Measurements from ENCODE around the gene TMPRSS4.

The TMPRSS4 gene, protein sequence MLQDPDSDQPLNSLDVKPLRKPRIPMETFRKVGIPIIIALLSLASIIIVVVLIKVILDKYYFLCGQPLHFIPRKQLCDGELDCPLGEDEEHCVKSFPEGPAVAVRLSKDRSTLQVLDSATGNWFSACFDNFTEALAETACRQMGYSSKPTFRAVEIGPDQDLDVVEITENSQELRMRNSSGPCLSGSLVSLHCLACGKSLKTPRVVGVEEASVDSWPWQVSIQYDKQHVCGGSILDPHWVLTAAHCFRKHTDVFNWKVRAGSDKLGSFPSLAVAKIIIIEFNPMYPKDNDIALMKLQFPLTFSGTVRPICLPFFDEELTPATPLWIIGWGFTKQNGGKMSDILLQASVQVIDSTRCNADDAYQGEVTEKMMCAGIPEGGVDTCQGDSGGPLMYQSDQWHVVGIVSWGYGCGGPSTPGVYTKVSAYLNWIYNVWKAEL

DNA sequence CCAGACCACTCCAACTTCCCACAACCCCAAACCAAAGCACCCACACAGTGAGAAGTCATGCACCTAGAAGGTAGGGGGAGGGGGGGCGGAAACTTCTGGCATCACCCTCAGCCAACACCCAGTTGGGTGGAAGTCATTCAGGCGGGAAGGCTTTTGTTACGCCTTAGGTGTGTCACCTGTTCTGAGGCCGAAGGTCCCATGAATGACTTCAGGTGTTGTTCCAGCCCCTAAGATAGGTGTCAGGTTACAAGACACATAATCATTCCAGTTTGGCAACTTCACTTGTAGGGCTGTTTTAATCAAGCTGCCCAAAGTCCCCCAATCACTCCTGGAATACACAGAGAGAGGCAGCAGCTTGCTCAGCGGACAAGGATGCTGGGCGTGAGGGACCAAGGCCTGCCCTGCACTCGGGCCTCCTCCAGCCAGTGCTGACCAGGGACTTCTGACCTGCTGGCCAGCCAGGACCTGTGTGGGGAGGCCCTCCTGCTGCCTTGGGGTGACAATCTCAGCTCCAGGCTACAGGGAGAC is at the start of gene TMPRSS4:
TMPRSS4 (plus strand) TSS at position 325 of the 528 bp plus-strand sequence. CDS start 225 bp downstream, outside the sequence.
- no peak for DNase-seq

DNA sequence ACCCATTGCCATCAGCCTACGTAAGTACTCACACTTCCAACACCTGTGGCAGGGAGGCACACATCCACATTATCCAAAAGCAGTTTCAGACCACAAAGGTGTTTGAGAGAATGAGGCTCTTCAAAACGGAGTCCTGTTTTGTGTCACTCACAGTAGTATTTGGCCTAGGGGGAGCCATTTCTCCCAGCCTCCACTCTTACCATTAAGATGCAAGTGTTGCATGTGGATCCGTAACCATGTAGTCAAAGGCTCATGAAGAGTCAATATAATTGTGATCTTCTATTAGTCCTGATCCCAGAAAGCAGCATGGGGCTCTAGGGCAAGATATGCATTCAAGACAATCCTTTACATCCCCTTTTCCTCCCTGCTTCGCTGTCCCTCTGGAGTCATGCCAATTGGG is 49.2 kb upstream of the TMPRSS4 start:
- no peak for DNase-seq

DNA sequence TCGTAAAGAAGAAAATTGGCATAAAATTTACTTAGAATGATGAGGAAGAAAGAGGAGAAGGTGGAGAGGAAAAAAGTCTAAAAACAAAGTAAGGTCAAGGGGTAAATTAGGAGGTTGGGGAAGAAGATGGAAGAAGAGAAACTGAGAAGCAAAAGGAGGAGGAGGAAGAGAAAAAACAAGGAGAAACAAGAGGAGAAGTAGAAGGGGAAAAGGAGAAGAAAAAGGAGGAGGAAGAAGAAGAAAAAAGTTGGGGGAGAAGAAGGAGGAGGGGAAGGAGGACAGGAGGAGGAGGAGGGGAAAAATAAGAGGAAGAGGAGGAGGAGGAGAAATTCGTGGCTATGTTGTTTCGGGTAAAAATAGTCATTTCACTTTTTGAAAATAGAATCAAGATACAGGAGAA is 48.3 kb upstream of the TMPRSS4 start:
- no peak for DNase-seq

DNA sequence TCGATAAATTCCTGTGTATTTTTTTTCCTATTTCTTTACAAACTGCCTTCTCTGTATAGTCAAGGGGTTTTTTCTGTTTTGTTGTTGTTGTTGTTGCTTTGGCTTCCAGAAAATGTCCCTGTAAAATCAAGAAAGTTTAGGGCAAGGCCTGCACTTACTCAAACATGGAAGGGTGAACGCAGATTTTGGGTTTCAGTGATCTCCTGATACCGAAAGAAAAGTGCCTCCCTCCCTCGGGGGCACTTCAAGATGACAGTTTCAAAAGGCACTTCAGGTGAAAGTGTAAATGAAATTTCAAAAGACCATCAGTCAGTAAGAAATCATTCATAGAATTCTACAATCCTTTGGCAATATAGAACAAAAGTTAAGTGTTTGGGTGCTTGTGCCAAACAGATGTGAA is 43.4 kb upstream of the TMPRSS4 start:
- no peak for DNase-seq

DNA sequence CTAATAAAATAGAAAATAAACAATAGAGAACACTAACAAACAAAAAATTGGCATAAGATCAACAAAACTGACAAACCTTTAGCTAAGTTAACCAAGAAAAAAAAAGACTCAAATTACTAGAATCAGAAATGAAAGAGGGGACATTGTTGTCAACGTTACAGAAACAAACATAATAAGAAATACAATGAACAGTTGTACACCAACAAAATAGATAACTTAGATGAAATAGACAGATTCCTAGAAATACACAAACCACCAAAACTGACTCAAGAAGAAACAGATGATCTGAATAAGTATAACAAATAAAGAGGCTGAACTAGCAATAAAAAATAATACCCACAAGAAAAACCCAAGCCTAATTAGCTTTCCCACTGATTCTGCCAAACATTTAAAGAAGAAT is 34.7 kb upstream of the TMPRSS4 start:
- DNase-seq, result no peak

DNA sequence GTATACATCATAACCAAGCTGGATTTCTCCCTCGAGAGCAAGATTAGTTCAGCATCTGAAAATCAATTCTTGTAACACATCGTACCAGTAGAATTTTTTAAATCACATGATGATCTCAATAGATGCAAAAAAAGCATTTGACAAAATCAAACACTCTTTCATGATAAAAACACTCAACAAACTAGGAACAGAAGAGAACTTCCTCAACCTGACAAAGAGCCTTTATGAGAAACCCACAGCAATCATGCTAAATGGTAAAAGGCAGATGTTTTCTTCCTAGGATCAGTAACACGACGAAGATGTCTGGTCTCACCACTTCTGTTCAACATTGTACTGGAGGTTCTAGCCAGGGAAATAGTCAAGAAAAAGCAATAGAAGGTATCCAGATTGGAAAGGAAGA is 34.1 kb upstream of the TMPRSS4 start:
- DNase-seq, result peak in 3 of 6 experiments; percentile 11 to 47 (median 34)

DNA sequence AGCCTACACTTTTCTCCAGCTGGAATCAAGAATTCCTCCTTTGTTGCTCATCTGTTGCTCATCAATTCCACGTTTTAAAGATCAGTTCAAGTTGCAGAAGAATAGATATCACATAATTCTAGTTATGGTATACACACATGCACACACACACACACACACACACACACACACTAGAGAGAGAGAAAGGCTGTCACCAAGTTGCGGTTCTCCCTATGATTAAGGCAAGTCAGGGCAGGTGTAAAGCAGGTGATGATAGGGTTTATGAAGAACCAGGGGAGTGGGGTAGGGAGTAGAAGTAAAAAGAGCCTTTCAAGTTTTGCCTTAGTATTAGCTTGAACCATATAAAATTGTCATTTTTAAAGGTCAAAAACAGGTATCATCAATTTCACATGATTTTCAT is 31.7 kb upstream of the TMPRSS4 start:
- no peak for DNase-seq

DNA sequence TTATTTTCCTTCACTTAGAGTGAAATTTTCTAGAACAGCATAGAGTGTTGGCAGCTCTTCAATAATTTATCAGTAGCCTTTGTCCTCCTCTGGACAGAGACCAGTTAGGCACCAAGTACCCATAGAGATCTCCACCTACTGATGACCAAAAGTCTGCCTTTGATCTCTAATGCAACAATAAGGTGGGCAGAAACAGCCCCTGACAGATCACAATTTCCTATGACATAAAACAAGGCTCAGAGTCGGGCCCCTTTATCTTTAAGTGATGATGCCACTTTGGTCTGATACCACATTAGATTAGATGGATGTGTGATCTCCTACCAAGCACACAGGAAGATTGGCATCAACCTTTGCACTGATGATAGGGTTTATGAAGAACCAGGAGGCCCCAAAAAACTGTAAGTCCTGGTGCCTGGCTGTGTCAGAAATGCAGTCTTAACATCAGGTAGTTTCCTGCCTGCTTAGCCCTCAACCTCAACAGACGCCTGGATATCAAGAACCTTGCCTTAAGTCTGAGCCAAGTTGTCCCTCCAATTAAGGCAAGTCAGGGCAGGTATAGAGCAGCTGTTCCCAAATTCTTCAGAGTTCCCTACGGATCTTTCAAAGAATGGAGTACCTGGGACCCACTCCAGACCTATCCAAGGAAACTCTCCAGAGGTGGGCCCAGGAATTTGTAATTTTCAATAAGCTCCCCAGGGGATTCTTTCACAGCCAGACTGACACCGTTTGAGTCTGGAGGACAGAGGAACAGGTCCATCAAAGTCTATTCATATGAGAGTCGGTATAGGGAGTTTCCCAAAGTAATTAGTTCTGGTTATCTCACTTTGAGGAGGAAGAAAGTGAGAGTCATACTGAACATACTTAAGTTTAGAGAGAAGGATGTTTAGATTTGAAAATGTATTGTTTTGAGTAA is 30.6 kb upstream of the TMPRSS4 start:
- peak in 5 of 6 experiments; percentile 8 to 64 (median 43) for DNase-seq

DNA sequence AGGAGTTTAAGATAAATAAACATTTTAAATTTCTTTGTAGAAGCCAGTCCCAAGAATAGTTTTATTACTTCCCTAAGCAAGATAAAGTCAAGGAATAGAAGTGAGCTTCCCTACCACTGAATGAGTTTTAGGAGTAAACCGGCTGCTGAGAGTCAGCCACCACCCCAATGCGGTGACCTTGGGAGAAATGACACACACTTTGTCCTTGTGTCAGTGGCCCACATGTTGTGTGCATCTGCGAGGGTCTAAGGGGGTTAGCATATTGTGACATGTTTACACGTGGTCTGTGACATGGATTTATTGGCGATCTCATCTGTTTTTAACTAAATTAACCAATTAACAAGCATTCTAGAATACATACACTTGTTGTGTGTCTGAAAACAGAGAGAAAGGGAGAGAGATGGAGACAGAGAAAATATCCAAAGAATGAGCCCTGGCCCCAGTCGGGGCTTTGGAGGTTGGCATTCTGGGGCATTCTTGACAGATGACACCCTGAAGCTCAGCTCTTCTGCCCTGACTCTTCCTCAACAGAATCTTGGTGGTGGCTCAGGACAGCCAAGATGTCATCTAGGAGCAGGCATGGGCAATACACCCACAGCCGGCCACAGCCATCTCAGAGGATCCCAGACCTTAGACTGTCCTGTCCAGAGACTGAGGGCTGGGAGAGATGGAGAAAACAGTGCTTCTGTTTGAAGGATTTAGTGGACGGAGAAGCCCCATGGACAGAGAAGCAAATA is 29.7 kb upstream of the TMPRSS4 start:
- no peak for DNase-seq

DNA sequence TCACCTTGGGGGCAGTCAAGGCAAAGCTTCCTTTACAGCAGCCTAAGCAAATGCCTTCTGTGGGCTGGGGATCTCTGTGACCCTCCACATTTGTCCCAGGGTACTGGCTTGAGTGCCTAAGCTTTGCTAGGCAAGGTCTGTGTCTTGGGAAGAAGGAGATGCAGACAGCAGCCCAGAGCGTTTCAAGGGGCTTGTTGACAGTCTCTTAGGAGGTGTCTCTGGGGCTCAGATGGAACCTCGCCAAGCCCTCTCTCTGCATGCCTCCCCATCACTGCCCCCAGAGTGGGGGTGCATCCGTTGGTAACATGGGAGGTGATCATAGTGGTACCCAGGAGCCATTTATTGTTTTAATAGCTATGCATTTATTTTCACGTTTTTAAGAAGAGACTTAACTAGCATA is 29.1 kb upstream of the TMPRSS4 start:
- DNase-seq, result no peak

DNA sequence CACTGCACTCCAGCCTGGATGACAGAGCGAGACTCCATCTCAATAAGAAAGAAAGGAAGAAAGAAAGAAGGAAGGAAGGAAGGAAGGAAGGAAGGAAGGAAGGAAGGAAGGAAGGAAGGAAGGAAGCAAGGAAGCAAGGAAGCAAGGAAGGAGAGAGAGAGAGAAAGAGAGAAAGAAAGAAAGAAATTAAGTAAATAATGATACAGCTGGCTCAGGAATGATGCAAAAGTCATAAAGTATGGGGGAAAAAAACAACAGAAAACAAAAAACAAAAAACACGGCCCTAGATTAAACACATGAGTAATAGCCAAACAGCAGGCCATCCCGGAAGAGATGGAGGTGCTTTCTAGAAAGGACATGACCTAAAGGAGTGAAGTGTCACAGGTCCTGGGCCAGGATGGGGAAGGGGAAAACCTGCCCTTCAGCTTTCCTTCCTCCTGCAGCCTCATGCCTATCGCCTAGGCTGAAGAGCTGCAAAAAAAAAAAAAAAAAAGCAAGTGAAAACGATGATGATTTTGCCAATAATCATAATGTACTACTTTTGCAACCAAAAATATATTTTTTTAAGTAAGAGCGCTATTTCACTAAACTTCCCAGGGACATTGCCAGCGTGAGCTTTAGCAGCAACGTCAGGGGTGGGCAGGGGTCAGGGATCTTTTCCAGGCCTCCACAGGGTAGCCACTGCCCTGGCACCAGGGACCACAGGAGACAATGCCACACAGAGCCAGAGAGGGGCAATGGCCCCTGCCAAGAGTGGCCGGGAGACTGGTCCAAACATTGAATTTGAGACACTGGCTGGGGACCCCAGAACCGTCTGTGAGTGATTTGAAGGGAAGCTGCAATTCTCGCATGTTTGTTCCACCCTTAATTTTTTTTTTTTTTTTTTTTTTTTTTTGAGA is 28.2 kb upstream of the TMPRSS4 start:
- DNase-seq, result no peak

DNA sequence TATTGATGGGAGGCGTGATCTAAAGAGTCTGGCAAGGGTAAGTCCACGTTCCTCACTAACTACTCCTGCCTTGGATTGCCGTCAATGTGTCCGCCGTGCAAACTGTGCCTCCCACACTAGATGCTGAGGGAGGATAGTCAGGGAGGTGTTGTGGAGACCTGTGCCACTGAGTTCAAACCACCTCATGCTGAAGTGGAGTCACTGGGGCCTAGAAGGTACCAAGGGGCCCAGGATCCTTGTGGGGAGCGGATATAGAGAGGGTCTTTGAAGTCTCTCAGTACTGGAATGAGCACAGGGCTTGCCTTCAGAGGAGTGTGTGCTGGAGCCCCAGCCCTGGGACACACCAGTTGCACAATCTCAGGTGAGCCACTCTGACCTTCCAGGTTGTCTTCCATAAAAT is 27.1 kb upstream of the TMPRSS4 start:
- no peak for DNase-seq

DNA sequence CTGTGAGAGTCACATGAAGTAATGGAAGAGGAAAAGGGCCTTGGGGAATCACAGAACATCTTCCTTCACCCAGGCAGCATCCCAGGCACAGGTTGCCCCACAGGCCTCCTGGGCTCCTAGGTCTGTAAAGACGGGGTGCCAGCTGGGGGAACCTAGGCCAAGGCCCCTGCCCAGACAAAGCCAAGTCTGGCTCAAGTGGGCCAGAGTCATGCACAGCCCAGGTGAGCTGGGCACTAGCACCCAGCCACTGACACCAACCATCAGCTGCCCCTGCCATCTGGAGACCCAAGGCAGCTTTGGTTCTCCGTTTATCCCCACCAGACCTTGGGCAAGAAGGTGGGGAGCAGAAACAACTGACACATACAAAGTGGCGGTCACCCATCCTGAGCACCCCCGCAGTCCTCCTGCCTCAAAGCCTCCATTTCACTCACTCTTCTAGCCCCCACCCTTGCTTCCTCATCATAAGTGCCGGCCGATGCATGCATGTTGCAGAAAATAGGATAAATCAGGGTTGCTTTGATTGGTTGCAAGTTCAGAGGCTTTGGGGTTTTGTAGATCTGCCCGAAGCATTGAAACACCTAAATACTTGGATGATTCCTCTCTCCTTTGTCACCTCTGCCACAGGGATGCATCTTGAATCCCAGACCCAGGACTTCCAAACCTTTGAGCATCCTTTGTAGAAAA is 26.5 kb upstream of the TMPRSS4 start:
- DNase-seq, result no peak

DNA sequence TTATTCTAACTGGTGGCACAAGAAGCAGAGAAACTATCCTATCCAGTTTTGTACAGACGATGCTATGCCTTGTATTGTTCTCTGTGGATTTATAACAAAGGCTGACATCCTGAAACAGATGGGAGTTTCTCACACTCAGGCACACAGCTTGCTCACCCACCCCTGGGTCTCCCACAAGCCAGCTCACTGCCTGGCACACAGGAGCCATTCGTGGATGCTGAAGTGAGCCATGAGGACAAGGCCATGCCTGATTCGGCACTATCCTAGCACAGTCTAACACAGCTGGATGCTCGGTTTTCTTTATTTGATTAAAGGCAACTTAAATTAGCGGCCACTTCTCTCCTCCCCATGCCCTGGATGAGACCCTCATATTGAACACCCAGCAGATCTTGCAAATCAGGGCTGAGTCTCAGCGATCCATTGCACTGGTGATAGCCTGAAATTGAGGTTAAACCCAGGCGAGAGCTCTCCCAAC is 25.7 kb upstream of the TMPRSS4 start:
- peak in 1 of 6 experiments; percentile 38 for DNase-seq

DNA sequence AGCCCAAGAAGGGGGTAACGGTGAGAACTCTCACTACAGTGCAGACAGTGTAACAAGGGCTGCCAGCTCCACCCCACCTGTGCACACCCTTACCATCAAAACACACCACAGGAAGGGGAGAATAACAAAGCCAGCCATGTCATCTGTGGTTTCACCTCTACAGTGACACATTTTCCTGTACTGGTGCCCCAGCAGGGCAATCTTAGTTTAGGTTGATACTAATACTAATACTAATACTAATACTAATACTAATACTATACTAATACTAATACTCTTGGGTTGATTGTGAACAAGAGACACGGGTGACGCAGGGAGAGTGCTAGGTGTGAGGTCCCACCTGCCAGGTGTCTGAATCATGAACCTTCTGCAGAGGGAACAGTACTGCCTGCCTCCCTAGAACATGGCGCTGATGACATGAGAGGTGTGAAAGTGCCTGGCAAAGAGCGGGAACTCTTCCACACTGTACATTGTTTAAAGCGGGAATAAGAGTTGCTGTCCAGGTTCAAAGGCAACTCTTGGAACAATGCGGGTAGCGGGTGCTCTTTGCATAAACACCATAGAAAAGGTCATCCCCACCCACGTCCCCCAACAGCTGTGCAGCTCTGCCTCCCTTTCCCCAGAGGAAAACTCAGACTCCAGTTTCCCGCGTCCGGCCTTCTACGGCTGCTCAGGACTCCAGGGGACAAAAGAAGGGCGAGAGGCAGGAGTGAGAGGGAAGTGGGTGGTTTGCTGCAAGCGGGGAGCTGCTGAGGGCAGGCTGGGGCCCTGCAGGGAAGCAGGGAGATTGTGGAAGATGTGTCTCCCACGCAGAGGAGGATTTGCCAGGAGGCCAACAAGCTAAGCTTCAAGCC is 25.0 kb upstream of the TMPRSS4 start:
- DNase-seq, result peak; percentile 50 to 89 (median 72)

DNA sequence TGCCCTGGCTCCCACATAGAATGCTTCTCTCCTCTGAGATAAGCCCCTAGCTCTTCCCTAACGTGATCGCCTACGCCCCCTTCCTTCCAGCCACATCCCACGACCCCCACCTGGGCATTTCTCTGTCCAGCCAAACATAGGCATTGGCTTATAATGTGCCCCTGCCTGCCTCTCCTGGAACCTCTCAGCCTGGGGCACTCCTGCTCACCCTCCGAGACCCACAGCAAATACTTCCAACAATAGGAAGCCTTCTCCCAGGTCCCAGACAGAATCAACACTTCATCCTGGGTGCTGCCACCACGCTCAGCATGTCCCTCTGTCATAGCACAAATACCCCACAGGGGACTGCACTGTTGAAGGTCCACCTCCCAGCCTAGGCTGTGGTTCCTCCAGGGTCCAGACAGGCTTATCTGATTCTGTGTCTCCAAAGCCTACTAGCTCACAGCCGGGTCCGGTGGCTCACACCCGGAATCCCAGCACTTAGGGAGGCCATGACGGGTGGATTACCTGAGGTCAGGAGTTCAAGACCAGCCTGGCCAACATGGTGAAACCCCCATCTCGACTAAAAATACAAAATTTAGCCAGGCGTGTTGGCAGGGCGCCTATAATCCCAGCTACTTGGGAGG is 24.2 kb upstream of the TMPRSS4 start:
- peak in 1 of 6 experiments; percentile 37 for DNase-seq

DNA sequence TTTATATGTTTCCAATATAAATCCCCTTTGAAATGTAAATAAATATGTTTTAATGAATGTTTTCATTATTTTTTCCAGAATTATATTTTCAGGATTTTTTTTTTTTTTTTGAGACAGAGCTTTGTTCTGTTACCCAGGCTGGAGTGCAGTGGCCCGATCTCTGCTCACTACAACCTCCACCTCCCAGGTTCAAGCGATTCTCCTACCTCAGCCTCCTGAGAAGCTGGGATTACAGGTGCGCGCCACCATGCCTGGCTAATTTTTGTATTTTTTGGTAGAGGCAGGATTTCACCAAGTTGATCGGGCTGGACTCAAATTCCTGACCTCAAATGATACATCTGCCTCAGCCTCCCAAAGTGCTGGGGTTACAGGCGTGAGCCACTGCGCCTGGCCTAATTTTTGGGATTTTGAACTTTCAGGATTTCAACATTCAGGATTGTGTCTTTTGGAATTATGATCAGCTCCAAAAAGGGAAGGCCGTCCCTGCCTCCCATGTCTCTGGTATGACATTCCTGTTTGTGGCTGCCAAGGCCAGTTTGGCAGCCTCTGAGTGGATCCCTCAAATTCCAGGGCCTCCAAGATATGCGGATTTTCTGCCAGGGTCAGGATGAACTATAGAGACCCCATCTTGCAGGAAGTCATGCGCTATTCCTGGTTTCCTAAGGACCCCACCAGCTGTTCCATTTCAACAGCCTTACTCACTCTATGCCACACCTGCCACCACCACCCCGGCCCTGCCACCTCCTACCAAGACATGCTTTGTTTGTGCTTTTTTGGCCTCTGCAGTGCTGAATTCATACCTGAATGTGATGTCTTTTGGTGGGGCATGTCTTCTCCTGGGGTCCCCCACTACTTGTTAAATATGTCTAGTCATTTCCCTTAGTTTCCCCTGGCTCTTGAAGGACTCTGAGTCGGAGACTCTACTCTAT is 21.9 kb upstream of the TMPRSS4 start:
- DNase-seq, result no peak

DNA sequence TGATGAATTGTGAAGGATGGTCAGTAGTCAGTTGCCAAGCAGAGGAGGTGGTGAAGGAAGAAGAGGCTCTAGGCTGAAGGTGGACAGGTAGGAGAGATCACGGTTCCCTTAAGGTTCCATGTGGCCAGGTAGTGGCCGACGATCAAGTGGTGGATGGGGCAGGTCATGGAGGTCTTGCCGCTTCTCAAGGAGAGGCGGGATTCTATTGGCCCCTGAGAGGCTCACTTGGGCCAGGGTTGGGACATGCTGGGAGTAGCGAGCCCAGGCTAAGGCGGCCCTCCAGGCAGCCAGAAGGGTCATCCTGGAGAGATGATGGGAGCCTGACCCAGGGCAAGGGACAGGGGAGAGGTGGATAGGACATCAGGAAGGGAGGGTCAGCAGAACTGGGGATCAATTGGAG is 20.9 kb upstream of the TMPRSS4 start:
- DNase-seq, result no peak

Measured in stimulated activated naive CD4-positive, alpha-beta T cell (primary cell).